Suppressor macrophage treated with lipopolysaccharide for 1 hour (primary cell): ENCODE results near the gene TNNT3.

Source experiments
- DNase-seq, 3 donors: peaks; one replicate each; pipeline ENCODE4 v3.0.0-alpha.2; 2020 to 2022

Gene TNNT3

DNA sequence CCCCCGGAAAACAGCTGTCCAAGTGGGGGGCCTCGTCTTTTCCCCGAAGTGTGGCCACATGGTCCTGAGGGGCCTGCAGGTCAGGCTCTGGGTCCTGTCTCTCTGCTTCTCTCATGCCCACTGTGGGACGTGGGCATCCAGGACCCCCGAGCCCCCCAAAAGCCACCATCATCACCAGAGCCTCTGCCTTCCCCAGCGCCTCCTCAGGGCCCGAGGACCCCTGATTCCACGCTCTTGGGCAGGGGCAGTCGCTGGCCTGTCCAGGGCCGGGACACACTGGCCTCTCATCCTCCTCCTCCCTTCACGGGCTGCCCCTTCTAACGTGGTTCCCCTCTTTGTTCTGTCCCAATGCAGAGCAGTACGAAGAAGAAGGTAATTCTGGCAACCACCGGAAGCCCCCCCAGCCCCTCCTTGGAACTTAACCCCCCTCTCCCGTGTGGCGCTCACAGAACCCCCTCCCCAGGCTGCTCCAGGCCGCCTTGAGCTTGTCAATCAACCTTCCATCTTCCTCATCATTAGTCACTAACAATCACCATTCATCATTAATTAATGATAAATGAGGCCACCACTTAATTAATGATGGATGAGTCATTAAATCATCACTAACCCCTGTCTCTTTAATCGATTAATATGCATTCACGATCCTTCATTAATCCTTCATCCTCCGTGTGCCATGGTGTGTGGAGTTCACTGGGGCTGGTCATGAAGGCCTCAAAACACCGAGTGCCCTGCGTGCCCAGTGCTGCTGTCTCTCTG is 3.9 kb downstream of the TNNT3 start:
- DNase-seq = no peak

DNA sequence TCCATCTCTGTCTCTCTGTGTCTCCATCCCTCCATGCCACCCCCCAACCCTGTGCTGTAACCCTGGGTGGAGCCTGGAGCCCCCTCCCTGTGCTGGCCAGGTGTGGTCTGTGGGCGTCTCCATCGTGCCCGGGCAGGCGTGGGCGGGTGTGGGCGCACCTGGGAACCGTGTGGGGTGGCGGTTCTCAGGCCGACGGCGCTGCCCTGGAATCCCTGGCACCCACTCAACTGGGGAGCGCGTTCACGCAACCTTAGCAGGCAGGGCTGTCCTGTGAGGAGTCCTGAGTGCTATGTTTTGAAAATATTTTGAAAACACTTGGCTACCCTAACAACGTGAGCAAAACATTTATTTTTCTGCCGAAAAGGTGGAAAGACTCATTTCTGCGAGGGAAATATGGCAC is 4.7 kb downstream of the TNNT3 start:
- no peak for DNase-seq

DNA sequence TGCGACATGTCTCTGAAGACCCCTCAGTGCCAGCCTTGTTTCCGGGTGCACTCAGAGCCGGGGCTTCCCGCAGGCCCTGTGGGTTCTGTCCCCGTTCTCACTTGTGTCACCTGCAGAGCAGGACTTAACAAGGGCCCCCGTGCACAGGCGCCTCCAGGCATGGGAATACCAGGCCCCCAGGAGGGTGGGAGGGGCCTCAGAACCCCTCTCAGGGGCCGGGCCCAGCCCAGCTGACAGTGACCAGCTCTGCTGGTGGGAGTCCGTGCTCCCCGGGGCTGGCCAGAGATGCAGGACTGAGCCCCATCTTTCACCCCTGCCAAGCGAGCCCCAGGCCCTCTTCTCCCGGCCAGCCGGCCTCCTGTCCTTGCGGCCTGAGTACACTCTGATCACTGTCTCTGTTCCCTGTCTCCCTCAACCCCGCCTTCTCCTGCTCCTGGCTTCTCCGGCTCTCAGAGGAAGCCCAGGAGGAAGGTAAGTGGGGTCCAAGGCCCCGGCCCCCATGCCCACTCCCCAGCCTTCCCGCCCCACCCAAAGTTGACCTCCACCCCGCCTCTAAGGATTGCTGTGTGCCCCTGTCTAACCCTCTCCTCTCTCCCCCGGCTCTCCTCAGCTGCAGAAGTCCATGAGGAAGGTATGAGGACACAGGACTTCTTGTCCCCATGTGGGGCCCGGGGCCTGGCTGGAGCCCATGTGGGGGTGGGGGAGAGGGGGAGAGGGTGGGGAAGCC is 5.3 kb downstream of the TNNT3 start:
- DNase-seq = no peak

DNA sequence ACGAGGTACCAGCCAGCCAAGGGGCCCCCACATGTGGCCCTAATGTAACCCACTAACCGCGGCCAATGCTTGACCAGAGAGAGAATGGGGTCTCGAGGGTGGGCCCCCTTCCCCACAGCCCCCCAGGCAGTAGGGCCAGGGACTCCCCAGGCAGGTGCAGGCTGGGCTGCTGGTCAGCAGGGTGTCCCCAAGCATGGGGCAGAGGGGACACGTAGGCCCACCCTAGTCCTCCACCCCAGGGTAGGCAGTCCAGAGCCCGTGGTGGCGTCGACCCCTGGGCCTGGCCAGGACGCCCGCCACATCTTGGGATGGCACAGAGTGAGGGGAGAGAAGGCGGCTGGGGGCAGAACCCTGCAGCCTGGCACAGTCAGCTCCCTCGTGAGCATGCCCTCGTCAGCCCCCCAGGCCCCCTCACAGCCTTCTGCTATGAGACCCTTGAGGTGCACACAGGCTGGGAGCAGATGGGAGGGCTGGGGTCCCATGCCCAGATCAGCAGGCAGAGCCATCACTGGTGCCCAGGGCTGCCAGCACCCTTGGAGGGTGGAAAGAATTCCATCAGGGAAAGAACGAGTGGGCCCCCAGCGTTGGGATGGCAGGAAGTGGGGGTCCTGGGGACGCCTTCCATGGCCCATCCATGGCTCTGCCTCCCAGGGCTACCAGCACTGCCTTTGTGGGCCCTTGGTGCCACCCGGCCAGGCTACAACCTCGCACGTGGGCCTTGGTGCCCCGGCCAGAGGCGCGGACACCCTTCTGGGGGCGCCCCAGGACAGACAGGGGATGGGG is 6.1 kb downstream of the TNNT3 start:
- no peak for DNase-seq

GRCh38 chr11:1926156-1927025 is 6.9 kb downstream of the TNNT3 start:
- peak; percentile 51 to 57 (median 57) for DNase-seq

DNA sequence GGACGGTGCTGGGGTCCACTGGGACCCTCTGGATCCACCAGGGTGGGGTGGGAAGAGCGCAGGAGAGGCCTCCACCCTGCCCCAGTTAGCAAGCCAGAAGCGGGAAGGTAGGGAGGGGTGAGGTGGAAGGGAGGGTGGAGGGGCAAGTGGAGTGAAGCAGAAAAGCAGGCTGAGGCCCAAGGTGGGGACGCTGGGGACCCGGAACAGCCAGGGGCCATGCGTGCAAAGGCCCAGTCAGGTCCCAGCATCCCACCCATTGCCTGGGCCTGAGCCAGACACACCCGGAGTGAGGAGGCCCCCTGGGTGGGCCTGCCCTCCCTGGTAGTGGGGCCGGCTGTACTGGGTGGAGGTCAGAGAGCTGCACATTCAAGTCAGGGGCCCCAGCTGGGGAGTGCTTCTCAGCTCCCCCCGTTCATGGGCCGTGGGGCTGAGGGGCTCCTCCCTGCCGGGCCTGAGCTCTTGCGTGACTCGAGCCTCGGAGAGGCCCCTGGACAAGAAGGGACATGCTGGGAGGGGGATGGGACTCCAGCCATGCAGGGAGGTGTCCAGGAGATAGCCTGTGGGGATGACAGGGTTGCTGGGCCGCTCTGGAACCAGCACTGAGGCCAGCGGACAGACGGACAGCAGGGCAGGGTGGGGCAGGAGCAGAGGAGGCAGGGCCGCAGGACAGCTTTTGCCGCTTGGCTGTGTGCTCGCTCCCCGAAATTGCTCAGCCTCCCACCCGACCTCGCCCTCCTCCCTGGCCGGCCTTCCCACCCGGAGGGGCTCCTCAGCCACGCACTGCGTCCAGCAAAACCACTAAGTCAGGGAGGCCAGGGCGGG is 7.7 kb downstream of the TNNT3 start:
- DNase-seq = no peak

DNA sequence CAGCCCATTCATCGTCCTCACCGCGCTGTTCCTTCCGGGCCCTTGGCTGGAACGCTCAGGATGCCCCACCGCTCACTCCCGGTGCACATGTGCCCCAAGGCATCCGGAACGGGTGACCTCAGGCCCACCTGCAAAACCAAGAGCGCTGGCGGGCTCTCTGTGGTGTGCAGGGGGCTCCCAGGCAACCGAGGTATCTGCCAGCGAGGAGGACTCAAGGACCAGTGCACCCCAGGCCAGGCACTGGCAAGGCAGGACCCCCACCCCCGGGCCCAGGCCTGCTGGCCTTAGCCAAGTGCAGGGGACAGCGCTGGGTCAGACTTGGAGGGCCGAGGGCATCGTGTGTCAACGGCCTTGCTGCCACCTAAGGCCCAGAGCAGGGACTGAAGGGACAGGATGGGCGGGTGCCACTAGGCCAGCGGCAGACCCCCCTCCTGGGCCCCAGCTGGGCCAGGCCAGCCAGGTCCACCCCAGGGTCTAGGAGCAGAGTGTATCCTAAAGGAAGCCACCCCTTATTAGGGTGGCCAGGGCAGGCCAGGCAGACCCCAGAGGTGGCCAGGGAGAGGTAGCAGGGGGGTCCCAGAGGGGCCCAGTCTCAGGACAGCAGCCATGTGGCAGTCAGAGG is 8.5 kb downstream of the TNNT3 start:
- DNase-seq = no peak

GRCh38 chr11:1928470-1928890 is 9.0 kb downstream of the TNNT3 start:
- DNase-seq = no peak

DNA sequence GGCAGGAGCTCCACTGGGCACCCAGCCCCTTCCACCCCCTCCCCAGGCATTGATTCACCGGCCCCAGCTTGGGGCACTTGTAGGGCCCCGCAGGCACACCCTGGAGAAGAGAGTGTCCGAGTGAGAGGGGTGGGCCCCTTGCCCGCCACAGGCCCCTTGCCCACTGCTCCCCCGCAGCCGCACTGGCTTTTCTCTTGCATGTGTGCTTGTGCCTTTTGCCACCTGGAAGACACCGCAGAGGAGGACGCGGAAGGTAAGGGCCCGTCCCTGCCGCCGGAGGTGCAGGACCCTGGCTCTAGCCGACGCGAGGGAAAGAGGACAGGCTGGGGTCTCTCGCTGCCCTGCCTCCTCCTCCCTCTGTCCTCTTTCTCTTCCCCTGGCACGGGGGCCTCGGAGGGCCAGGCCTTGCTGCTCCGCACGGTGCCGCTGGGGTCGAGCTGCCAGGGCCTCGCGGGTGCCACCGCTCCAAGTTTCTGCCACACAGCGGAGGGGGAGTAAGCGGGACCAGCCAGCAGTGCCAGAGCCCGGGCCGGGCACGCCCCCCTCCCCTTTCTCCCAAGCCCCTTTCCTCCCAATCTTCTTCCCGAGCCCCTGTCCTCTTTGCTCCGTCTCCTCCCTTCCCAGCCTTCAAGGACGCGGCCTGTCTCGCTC is 9.5 kb downstream of the TNNT3 start:
- DNase-seq = no peak

DNA sequence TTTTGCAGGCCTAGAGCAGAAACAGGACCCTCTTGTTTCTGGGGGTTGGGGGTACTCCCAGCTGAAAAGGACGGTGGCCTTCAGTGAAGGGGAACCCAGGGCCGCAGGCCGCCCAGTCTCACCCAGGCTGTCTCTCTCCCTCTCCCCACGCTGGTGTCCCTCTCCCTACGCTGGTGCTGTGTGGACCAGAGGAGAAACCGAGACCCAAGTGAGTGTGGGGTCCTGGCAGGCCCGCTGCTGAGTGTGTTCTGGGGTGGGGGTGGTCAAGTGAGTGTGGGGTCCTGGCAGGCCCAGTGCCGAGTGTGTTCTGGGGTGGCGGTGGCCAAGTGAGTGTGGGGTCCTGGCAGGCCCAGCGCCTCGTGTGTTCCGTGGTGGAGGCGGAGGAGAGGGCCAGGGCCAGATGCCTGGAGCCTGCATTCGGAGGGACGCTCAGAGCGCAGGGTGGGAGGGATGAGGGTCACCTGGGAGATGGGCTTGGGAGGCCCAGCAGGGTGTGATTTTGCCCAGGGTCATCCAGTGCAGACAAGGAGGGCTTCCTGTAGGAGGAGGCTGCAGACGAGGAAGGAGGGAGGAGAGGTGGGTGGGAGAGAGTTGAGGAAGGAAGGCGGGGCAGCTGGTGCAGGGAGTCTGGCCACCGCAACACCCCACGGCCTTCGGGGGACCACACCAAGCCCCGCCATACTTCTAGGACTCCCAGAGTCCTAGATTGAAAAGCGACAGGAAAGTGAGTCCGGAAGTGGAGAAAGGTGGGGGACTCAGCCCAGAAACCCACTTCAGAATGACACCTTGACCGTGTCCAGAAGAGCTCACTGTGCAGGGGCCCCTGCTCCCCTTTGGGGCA is 10.3 kb downstream of the TNNT3 start:
- DNase-seq = no peak

- no peak for DNase-seq
Observed at GRCh38 chr11:1930462-1930830, 10.9 kb downstream of the TNNT3 start.

DNA sequence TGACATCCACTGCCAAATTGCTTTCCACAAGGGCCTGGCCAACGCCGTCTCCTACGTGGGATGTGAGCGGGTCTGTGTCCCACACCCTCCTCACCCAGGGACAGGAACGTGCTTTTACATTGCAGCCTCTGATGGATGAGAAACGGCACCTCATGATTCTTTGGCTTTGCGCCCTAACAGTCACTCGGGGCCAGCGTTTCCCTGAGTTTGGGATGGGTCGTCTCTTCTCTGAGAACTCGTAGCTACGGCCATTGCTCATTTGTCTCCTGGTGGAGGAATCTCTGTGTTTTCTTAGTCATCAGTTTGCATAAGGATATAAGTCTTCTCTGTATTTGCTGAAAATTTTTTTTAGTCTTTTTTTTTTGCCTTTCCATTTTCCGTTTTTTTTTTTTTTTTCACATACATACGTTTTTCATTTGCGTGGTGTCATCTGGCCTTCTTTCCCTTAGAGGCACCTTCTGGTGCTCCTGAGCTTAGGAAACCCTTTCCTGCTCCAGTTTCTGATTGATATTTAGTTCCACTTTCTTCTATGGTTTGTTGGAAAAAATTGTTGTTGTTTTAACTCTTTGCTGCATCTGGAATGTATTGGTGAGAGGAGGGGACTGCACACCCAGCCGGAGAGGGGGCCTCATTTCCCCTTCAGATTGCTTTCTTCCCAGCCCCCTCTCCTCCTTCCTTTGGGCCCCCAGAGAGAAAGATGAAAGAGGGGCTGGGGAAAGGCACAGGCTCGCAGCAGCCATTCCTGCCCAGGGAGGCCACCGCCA is 12.0 kb downstream of the TNNT3 start:
- DNase-seq = peak in 2 of 3 donors; percentile 44 to 52

- DNase-seq = no peak
Observed at GRCh38 chr11:1932105-1932480, 12.6 kb downstream of the TNNT3 start.

DNA sequence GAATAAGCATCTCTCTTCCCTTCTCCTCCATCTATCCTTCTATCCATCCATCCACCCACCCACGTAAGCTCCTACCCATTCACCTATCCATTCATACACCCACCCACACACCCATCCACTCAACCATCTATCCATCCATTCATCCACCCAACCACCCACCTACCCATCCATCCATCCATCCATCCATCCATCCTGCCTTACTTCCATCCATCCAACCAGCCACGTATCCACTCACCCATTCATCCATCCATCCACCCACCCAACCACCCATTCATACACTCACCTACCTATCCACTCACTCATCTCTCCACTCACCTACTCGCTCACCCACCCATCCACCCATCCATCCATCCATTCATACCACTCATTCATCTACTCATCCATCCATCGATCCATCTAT is 13.2 kb downstream of the TNNT3 start:
- DNase-seq = no peak

DNA sequence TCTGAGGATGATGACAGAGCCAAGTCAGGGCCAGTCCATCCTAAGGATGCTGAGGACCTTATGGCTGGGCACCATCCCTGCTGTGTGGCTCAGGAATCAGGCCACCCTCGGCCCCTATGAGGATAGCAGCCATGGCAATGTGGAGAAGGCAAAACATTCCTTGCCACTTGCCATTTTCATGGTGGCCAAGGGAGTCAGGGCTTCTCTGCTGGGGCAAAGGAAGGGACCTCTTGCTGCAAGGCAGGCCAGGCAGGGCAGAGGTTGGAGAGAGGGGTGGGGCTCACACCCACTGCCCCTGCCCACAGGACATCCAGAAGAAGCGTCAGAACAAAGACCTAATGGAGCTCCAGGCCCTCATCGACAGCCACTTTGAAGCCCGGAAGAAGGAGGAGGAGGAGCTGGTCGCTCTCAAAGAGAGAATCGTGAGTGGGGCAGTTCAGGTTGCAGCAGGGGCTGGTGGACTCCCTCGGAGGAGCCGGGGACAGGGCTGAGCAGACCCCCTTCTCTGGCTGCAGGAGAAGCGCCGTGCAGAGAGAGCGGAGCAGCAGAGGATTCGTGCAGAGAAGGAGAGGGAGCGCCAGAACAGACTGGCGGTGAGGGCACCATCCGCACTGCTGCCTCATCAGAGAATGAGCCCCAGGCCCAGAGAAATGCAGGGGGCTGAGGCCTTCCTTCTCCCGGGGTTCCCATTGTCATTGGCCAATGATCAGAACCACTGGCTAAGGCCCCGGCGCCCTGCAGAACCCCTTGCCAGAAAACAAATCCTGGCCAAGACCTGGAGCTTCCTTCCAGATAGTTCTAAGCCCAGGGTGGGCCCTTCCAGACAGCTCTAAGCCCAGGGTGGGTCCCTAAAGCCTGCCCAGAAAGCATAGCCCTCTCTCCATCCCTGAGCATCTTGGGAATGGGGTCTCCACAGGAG is 14.2 kb downstream of the TNNT3 start:
- no peak for DNase-seq

DNA sequence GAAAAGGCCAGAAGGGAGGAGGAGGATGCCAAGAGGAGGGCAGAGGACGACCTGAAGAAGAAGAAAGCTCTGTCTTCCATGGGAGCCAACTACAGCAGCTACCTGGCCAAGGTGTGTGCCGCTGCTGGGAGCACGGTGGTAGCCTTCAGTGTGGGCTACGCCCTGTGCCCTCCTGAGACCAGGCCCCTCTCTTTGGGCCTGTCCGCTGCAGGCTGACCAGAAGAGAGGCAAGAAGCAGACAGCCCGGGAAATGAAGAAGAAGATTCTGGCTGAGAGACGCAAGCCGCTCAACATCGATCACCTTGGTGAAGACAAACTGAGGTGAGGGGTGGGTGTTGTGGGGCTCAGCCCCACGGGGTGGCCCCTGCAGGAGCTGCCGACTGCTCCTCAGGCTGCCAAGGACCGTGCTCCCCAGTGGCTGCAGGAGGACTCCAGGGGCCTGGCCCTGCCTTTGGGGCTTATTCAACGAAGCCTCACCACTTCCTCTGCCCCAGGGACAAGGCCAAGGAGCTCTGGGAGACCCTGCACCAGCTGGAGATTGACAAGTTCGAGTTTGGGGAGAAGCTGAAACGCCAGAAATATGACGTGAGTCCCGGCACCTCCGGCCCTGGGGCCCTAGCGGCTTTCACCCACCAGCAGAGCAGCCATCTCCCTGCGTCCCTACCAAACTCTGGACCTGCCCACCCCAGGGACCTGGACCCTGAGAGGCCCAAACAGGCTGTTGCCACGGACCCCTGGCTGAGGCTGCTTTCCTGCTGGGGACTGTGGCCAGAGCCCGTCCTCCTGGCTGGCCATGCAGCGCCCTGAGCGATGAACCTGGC is 15.0 kb downstream of the TNNT3 start:
- no peak for DNase-seq
